Vagina (tissue), 2 donors: Measurements from ENCODE around the gene BLOC1S2. TPM values are rescaled to one million over a fixed set of nuclear protein-coding genes. Genes with fewer than 3 reads are reported as not detected.
"Not testable (repeated sequence)": the region's sequence is repeated elsewhere in the genome, so short reads cannot be mapped to it uniquely, and the experiment has no call there.

Experiments used
- DNase-seq, 2 donors: peaks; one replicate each; pipeline ENCODE4 v3.0.0-alpha.2; 2017; ENCODE audit errors: extremely low spot score in 2 of 2
- H3K27ac ChIP-seq: fragments of 200-600 bp; sonication (generic); one replicate; pipeline ENCODE4 v1.5.1; 2019
- H3K27me3 ChIP-seq: fragments of 200-600 bp; sonication (generic); one replicate; pipeline ENCODE4 v1.5.1; 2019
- H3K36me3 ChIP-seq, 2 donors: fragments of 200-600 bp; sonication (generic); one replicate each; pipeline ENCODE4 v1.5.1; 2017 to 2019
- H3K4me1 ChIP-seq: fragments of 200-600 bp; sonication (generic); one replicate; pipeline ENCODE4 v1.5.1; 2019
- H3K4me3 ChIP-seq, 2 donors: fragments of 200-600 bp; sonication (generic); 1 replicate in 1 of 2; 2 replicates in 1 of 2; pipeline ENCODE4 v1.5.1; 2016 to 2019
- H3K9me3 ChIP-seq: fragments of 200-600 bp; sonication (generic); one replicate; pipeline ENCODE4 v1.5.1; 2019
- CTCF ChIP-seq, 3 experiments: fragments of 450-650 bp in 2 of 3; fragments of 200-600 bp in 1 of 3; sonication (generic) in 1 of 3; IDR thresholded peaks; one replicate each; pipeline ENCODE4 v1.5.1; 2017 to 2019; ENCODE audit warnings: antibody characterized with exemption in 3 of 3, mild to moderate bottlenecking in 2 of 3, moderate library complexity in 2 of 3
- POLR2A ChIP-seq, 2 donors: fragments of 450-650 bp; IDR thresholded peaks; one replicate each; pipeline ENCODE4 v1.6.1; 2017; ENCODE audit warnings: antibody characterized with exemption in 2 of 2, mild to moderate bottlenecking in 2 of 2, moderate library complexity in 2 of 2
- POLR2AphosphoS5 ChIP-seq, 2 donors: sonication (generic); formaldehyde crosslinking; IDR thresholded peaks; one replicate each; pipeline ENCODE4 v1.9.0; 2017; ENCODE audit warnings: antibody characterized with exemption in 2 of 2, mild to moderate bottlenecking in 2 of 2, low read depth in 1 of 2; ENCODE audit not compliant: insufficient read depth in 1 of 2
- intact Hi-C: fragments of 100-400 bp; cut with DNase I; formaldehyde crosslinking; loops from one replicate; pipeline ENCODE4 v1.15.1; 2023
- total RNA-seq: library from RNA; depleted of rRNA; stranded (reverse); fragments of >200 nt; gene quantifications from one replicate; pipeline ENCODE4 v1.2.3, GENCODE V29; 2016

The BLOC1S2 gene
- total RNA-seq, 1 donor from 2014 or later = 10.1 TPM

DNA sequence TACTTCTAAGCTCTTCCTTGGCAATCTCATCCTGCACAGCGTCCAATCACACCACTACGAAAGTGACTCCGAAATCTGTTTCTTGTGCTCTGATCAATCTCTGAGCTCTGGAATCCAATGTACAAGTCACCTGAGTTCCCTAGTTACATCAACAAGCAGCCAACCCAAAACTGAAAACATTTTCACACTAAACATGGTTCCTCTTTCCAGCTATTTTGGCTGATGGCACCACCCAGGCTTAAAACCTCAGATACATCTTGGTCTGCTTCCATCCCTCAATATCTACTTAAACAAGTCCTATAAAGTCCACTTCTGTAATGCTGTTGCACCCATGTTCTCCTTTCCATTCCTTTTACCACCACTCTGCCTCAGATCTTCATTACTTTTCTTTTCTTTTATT lies 3.6 kb downstream of the BLOC1S2 start:
- Histone ChIP-seq H3K27ac (no peak overlapping the region), H3K9me3 (no peaks in the 10 kb centered on the region), H3K4me3 (no peak overlapping the region), H3K4me1 (peaks cover 32% of the 10 kb centered on the region), H3K27me3 (no peaks in the 10 kb centered on the region), H3K36me3 (peaks cover 0 to 22% of the 10 kb centered on the region in 2 donors)
- intact Hi-C loops = no loop called here
- no peak for DNase-seq
- TF ChIP-seq POLR2AphosphoS5 (IDR thresholded peaks at IDR 0.05; ENCODE audit: insufficient read depth in 1 of 2, low read depth in 1 of 2) (no peak), CTCF (IDR thresholded peaks at IDR 0.05) (no peak), POLR2A (IDR thresholded peaks at IDR 0.05) (no peak)

DNA sequence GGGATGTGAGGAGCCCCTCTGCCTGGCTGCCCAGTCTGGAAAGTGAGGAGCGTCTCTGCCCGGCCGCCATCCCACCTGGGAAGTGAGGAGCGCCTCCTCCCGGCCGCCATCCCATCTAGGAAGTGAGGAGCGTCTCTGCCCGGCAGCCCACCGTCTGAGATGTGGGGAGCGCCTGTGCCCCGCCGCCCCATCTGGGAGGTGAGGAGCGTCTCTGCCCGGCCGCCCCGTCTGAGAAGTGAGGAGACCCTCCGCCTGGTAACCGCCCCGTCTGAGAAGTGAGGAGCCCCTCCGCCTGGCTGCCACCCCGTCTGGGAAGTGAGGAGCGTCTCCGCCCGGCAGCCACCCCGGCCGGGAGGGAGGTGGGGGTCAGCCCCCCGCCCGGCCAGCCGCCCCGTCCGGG lies 9.5 kb downstream of the BLOC1S2 start:
- H3K36me3 ChIP-seq = peaks cover 0 to 27% of the 10 kb centered on the region in 2 donors
- H3K27ac ChIP-seq, H3K4me3 ChIP-seq, H3K27me3 ChIP-seq, DNase-seq, H3K4me1 ChIP-seq, H3K9me3 ChIP-seq, intact Hi-C loops: not testable (repeated sequence)

GRCh38 chr10:100267239-100268104 lies 19.0 kb downstream of the BLOC1S2 start, which contains the start of gene CWF19L1:
Gene CWF19L1 (minus strand): TSS chr10:100267638. CDS start chr10:100267593, 45 bp downstream.
- Histone ChIP-seq H3K27ac (peak within 1 kb of the TSS; percentile 76), H3K4me1 (peaks cover 24% of the 10 kb centered on the region), H3K4me3 (peak within 1 kb of the TSS; percentile 93 to 98), H3K9me3 (no peaks in the 10 kb centered on the region), H3K27me3 (no peaks in the 10 kb centered on the region), H3K36me3 (no peaks in the 10 kb centered on the region)
- DNase-seq = no peak
- intact Hi-C loops = no loop called here
- TF ChIP-seq POLR2A (IDR thresholded peaks at IDR 0.05) = no peak
- peak; percentile 80 to 99 for TF ChIP-seq POLR2AphosphoS5 (IDR thresholded peaks at IDR 0.05; ENCODE audit: insufficient read depth in 1 of 2, low read depth in 1 of 2)
- TF ChIP-seq CTCF (IDR thresholded peaks at IDR 0.05) = no peak

DNA sequence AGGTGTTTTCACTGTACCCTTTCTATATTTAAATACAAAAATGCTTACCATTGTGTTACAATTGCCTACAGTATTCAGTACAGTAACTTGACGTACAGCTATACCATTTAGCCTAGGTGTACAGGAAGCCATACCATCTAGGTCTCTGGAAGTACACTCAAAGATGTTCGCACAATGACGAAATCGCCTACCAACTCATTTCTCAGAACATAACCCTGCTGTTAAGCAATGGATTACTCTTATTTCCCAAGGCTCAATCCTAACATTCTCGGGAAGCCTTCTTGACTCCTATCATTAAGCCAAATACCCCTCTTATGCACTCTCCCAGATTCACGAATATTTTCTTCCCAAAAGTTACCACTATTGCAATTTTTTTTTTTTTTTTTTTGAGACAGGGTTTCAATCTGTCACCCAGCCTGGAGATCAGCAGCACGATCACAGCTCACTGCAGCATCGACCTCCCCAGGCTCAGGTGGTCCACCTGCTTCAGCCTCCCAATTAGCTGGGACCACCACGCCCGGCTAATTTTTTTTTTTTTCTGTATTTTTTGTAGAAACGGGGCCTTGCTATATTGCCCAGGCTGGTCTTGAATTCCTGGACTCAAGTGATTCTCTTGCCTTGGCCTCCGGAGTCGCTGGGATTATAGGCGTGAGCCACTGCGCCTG lies 20.5 kb downstream of the BLOC1S2 start:
- Histone ChIP-seq H3K27ac (no peak overlapping the region), H3K9me3 (no peaks in the 10 kb centered on the region), H3K4me1 (peaks cover 24% of the 10 kb centered on the region), H3K27me3 (no peaks in the 10 kb centered on the region), H3K4me3 (peak overlapping the region in 1 of 2 donors; percentile 98), H3K36me3 (peaks cover 0 to 8% of the 10 kb centered on the region in 2 donors)
- intact Hi-C loops = no loop called here
- no peak for TF ChIP-seq POLR2AphosphoS5 (IDR thresholded peaks at IDR 0.05; ENCODE audit: insufficient read depth in 1 of 2, low read depth in 1 of 2)
- DNase-seq = no peak

DNA sequence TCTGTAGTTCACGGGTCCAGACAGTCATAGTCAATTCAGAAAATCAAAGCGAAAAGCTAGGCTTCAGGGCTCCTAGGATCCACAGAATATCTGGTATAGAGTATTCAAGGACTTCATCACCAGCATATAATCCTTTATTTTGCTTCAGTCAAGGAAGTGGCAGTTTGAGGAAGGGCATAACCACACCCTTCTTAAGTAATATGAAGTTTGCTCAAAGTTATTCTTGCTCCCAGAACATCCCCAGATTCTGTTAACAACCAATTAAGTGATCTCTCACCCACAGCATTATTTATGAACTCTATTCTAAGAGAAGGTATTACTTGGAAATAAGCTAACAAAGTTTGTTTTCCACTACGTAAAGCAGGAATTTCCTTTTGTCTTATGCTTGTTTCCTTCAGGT lies 32.3 kb downstream of the BLOC1S2 start:
- intact Hi-C loops = no loop called here

More for the DNA sequence above, 32.3 kb downstream of the BLOC1S2 start:
- H3K4me3 ChIP-seq = no peak overlapping the region
- H3K27me3 ChIP-seq = no peaks in the 10 kb centered on the region
- no peaks in the 10 kb centered on the region for H3K4me1 ChIP-seq
- TF ChIP-seq POLR2AphosphoS5 (IDR thresholded peaks at IDR 0.05; ENCODE audit: insufficient read depth in 1 of 2, low read depth in 1 of 2) = no peak
- no peak for TF ChIP-seq POLR2A (IDR thresholded peaks at IDR 0.05)
- TF ChIP-seq CTCF (IDR thresholded peaks at IDR 0.05) = no peak
- H3K36me3 ChIP-seq = peaks cover 0 to 68% of the 10 kb centered on the region in 2 donors
- H3K27ac ChIP-seq = no peak overlapping the region
- H3K9me3 ChIP-seq = no peaks in the 10 kb centered on the region
- no peak for DNase-seq
